HepG2 (cell line): Measurements from ENCODE around the gene FGF21. TPM values are rescaled to one million over a fixed set of nuclear protein-coding genes. Genes with fewer than 3 reads are reported as not detected.

ENCODE experiments used
- ARID2 ChIP-seq: sonication (generic); formaldehyde crosslinking; IDR thresholded peaks from 2 replicates; pipeline ENCODE4 v1.8.1; 2022; ENCODE audit warnings: mild to moderate bottlenecking, missing genetic modification reagents, borderline replicate concordance
- BCL6 ChIP-seq: IDR thresholded peaks from 2 replicates; pipeline ENCODE4 v1.6.1; 2016; ENCODE audit warnings: missing genetic modification reagents, missing compliant biosample characterization
- CAMTA2 ChIP-seq: sonication (generic); formaldehyde crosslinking; IDR thresholded peaks from 2 replicates; pipeline ENCODE4 v1.4.0; 2020; ENCODE audit warnings: mild to moderate bottlenecking, missing genetic modification reagents, borderline replicate concordance
- GABPA ChIP-seq, 2 experiments: IDR thresholded peaks; 2 replicates each; pipeline ENCODE4 v1.6.1; 2011 to 2016; ENCODE audit warnings: low read depth in 2 of 2, low read length in 1 of 2, missing biosample characterization in 1 of 2, missing genetic modification characterization in 1 of 2
- KLF9 ChIP-seq: IDR thresholded peaks from 2 replicates; pipeline ENCODE4 v1.6.1; 2016; ENCODE audit warnings: low read depth
- SP140L ChIP-seq: sonication (generic); formaldehyde crosslinking; IDR thresholded peaks from 2 replicates; pipeline ENCODE4 v1.4.0; 2020; ENCODE audit warnings: missing genetic modification reagents, borderline replicate concordance
- ZC3H4 ChIP-seq: sonication (generic); formaldehyde crosslinking; IDR thresholded peaks from 2 replicates; pipeline ENCODE4 v1.4.0; 2020; ENCODE audit warnings: missing genetic modification reagents, borderline replicate concordance
- ZFP36 ChIP-seq: fragments of 150-350 bp; IDR thresholded peaks from 2 replicates; pipeline ENCODE4 v1.6.1; 2018; ENCODE audit warnings: borderline replicate concordance, low read length, low read depth; ENCODE audit not compliant: partially characterized antibody
- ZNF20 ChIP-seq: sonication (generic); formaldehyde crosslinking; IDR thresholded peaks from 2 replicates; pipeline ENCODE4 v1.4.0; 2020; ENCODE audit warnings: mild to moderate bottlenecking, moderate library complexity, missing genetic modification reagents
- ZNF207 ChIP-seq: fragments of 450-650 bp; IDR thresholded peaks from 2 replicates; pipeline ENCODE4 v1.6.1; 2016; ENCODE audit warnings: antibody characterized with exemption, borderline replicate concordance
- ZNF260 ChIP-seq: sonication (generic); formaldehyde crosslinking; IDR thresholded peaks from 2 replicates; pipeline ENCODE4 v1.4.0; 2020; ENCODE audit warnings: missing genetic modification reagents, low read depth, mild to moderate bottlenecking, borderline replicate concordance
- ZNF317 ChIP-seq: sonication (generic); formaldehyde crosslinking; IDR thresholded peaks from 2 replicates; pipeline ENCODE4 v1.5.0; 2020; ENCODE audit warnings: mild to moderate bottlenecking, missing genetic modification reagents
- ZNF33A ChIP-seq: sonication (generic); formaldehyde crosslinking; IDR thresholded peaks from 2 replicates; pipeline ENCODE4 v1.5.1; 2020; ENCODE audit warnings: missing genetic modification reagents, mild to moderate bottlenecking, moderate library complexity, borderline replicate concordance
- ZNF546 ChIP-seq: sonication (generic); formaldehyde crosslinking; conservative IDR thresholded peaks from 2 replicates; pipeline ENCODE4 v1.8.1; 2023; ENCODE audit warnings: mild to moderate bottlenecking, missing genetic modification reagents
- polyA plus RNA-seq, 8 experiments: library from polyadenylated mRNA; depleted of rRNA in 3 of 8; stranded (reverse) in 7 of 8; unstranded in 1 of 8; fragments of >200 nt; fragmentation: Illumina TruSeq in 4 of 8; extraction: Trizol in 4 of 8; gene quantifications; 2 replicates each; pipeline versions ENCODE4 v1.2.1 to v1.2.3, GENCODE V29; 2011 to 2016; ENCODE audit warnings: low read depth in 4 of 8, missing spikeins in 1 of 8, mixed read lengths in 1 of 8; ENCODE audit not compliant: insufficient read depth in 1 of 8
- total RNA-seq, 5 experiments: library from RNA; depleted of rRNA; stranded (reverse); fragments of >200 nt; fragmentation: Illumina TruSeq; extraction: Trizol; gene quantifications; 2 replicates each; pipeline ENCODE4 v1.2.3, GENCODE V29; 2016; ENCODE audit warnings: low read depth in 1 of 5
- TF ChIP-seq, protein P1 (sequence below): sonication (generic); formaldehyde crosslinking; IDR thresholded peaks from 2 replicates; pipeline ENCODE4 v1.5.0; 2020; ENCODE audit warnings: mild to moderate bottlenecking, missing genetic modification reagents
- TF ChIP-seq, protein P2 (sequence below): sonication (generic); formaldehyde crosslinking; IDR thresholded peaks from 2 replicates; pipeline ENCODE4 v1.4.0; 2020; ENCODE audit warnings: missing genetic modification reagents, mild to moderate bottlenecking, borderline replicate concordance
- TF ChIP-seq, protein P3 (sequence below): sonication (generic); formaldehyde crosslinking; IDR thresholded peaks from 2 replicates; pipeline ENCODE4 v1.4.0; 2020; ENCODE audit warnings: missing genetic modification reagents
- TF ChIP-seq, protein P4 (sequence below): sonication (generic); formaldehyde crosslinking; IDR thresholded peaks from 2 replicates; pipeline ENCODE4 v1.9.0; 2021; ENCODE audit warnings: missing genetic modification reagents, borderline replicate concordance

The FGF21 gene
- total and polyA plus RNA-seq, 2 of the 13 experiments (the other 11 are each of a cell fraction or from before 2014, with no cell fraction given): 0.17 TPM; not detected in 1

DNA sequence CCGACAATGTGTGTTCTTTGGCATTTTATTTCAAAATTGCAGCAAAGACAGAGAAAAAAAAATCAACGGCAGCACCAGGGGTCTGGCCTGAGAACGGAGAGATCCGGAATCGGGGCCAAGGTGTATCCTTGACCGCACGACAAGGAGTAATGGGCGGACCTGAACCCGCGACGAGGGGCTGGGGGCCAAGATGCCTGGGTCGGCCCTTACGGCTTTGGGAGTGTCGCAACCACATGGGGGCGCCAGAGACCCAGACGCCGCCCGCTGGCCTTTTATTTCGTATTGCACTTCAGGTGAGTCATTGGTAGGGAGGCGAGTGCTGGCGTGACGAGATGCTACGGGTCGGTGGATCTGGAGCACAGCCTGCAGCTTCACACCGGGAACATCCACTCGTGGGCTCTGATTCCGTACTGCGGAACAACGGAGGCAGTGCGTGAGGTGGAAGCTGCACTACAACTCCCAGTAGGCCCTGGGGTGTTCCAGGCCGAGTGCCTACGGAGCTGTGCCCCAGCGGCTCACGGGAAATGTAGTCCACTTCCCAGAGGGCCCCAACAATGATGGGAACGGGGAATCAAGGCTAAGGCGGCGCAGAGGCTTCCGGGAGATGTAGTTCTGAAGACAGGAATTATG is 39.8 kb downstream of the FGF21 start (continued):
- TF ChIP-seq, protein P1, sequence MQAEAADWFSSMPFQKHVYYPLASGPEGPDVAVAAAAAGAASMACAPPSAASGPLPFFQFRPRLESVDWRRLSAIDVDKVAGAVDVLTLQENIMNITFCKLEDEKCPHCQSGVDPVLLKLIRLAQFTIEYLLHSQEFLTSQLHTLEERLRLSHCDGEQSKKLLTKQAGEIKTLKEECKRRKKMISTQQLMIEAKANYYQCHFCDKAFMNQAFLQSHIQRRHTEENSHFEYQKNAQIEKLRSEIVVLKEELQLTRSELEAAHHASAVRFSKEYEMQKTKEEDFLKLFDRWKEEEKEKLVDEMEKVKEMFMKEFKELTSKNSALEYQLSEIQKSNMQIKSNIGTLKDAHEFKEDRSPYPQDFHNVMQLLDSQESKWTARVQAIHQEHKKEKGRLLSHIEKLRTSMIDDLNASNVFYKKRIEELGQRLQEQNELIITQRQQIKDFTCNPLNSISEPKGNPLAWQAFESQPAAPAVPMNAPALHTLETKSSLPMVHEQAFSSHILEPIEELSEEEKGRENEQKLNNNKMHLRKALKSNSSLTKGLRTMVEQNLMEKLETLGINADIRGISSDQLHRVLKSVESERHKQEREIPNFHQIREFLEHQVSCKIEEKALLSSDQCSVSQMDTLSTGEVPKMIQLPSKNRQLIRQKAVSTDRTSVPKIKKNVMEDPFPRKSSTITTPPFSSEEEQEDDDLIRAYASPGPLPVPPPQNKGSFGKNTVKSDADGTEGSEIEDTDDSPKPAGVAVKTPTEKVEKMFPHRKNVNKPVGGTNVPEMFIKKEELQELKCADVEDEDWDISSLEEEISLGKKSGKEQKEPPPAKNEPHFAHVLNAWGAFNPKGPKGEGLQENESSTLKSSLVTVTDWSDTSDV (CRISPR knock-in tag): no peak
- no peak for TF ChIP-seq KLF9 (CRISPR knock-in tag)
- TF ChIP-seq SP140L: no peak
- TF ChIP-seq ZC3H4 (CRISPR knock-in tag): no peak
- no peak for TF ChIP-seq ZNF33A
- TF ChIP-seq CAMTA2 (CRISPR knock-in tag): no peak
- TF ChIP-seq ARID2 (CRISPR knock-in tag): no peak
- TF ChIP-seq, protein P2, sequence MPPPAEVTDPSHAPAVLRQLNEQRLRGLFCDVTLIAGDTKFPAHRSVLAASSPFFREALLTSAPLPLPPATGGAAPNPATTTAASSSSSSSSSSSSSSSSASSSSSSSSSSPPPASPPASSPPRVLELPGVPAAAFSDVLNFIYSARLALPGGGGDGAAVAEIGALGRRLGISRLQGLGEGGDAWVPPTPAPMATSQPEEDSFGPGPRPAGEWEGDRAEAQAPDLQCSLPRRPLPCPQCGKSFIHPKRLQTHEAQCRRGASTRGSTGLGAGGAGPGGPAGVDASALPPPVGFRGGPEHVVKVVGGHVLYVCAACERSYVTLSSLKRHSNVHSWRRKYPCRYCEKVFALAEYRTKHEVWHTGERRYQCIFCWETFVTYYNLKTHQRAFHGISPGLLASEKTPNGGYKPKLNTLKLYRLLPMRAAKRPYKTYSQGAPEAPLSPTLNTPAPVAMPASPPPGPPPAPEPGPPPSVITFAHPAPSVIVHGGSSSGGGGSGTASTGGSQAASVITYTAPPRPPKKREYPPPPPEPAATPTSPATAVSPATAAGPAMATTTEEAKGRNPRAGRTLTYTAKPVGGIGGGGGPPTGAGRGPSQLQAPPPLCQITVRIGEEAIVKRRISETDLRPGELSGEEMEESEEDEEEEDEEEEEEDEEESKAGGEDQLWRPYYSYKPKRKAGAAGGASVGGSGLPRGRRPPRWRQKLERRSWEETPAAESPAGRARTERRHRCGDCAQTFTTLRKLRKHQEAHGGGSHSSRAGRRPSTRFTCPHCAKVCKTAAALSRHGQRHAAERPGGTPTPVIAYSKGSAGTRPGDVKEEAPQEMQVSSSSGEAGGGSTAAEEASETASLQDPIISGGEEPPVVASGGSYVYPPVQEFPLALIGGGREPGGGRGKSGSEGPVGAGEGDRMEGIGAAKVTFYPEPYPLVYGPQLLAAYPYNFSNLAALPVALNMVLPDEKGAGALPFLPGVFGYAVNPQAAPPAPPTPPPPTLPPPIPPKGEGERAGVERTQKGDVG (CRISPR knock-in tag): no peak; the same call in 1 of the 2 replicates
- TF ChIP-seq ZNF546: no peak
- TF ChIP-seq, protein P3, sequence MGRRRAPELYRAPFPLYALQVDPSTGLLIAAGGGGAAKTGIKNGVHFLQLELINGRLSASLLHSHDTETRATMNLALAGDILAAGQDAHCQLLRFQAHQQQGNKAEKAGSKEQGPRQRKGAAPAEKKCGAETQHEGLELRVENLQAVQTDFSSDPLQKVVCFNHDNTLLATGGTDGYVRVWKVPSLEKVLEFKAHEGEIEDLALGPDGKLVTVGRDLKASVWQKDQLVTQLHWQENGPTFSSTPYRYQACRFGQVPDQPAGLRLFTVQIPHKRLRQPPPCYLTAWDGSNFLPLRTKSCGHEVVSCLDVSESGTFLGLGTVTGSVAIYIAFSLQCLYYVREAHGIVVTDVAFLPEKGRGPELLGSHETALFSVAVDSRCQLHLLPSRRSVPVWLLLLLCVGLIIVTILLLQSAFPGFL: no peak
- no peak for TF ChIP-seq ZNF207
- TF ChIP-seq BCL6 (CRISPR knock-in tag): no peak
- no peak for TF ChIP-seq ZNF20 (CRISPR knock-in tag)
- TF ChIP-seq, protein P4, sequence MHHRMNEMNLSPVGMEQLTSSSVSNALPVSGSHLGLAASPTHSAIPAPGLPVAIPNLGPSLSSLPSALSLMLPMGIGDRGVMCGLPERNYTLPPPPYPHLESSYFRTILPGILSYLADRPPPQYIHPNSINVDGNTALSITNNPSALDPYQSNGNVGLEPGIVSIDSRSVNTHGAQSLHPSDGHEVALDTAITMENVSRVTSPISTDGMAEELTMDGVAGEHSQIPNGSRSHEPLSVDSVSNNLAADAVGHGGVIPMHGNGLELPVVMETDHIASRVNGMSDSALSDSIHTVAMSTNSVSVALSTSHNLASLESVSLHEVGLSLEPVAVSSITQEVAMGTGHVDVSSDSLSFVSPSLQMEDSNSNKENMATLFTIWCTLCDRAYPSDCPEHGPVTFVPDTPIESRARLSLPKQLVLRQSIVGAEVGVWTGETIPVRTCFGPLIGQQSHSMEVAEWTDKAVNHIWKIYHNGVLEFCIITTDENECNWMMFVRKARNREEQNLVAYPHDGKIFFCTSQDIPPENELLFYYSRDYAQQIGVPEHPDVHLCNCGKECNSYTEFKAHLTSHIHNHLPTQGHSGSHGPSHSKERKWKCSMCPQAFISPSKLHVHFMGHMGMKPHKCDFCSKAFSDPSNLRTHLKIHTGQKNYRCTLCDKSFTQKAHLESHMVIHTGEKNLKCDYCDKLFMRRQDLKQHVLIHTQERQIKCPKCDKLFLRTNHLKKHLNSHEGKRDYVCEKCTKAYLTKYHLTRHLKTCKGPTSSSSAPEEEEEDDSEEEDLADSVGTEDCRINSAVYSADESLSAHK (CRISPR knock-in tag): no peak
- no peak for TF ChIP-seq ZNF260 (CRISPR knock-in tag)
- peak; percentile 37; the same call in 1 of the 2 replicates for TF ChIP-seq GABPA (IDR thresholded peaks at IDR 0.05; ENCODE audit: low read depth, low read length)
- peak; percentile 79 for TF ChIP-seq GABPA (CRISPR knock-in tag; IDR thresholded peaks at IDR 0.05; ENCODE audit: low read depth)
- no peak for TF ChIP-seq ZFP36
- no peak; the same call in 1 of the 2 replicates for TF ChIP-seq ZNF317 (CRISPR knock-in tag)
